Gastrocnemius medialis (tissue), 4 donors: Measurements from ENCODE around the gene SESN3.

Experiments
- CTCF ChIP-seq, 5 experiments: fragments of 450-650 bp in 3 of 5; fragments of 200-600 bp in 2 of 5; sonication (generic) in 2 of 5; IDR thresholded peaks in 4 of 5; conservative IDR thresholded peaks in 1 of 5; 1 replicate in 4 of 5; 2 replicates in 1 of 5; pipeline ENCODE4 v1.5.1; 2016 to 2019; ENCODE audit warnings: antibody characterized with exemption in 5 of 5, mild to moderate bottlenecking in 3 of 5, moderate library complexity in 3 of 5
- POLR2A ChIP-seq, 2 donors: fragments of 450-650 bp; IDR thresholded peaks; one replicate each; pipeline ENCODE4 v1.6.1; 2017; ENCODE audit warnings: antibody characterized with exemption in 2 of 2, mild to moderate bottlenecking in 2 of 2, moderate library complexity in 2 of 2

GRCh38 chr11:95247883-95248282 lies 16.9 kb upstream of the SESN3 start:
- TF ChIP-seq CTCF (IDR thresholded peaks at IDR 0.05 in 4 of 5, conservative IDR thresholded peaks at IDR 0.05 in 1 of 5) (no peak), POLR2A (IDR thresholded peaks at IDR 0.05) (no peak)
